Neural crest cell (in vitro differentiated cells): Measurements from ENCODE around the gene TMPRSS12. TPM values are rescaled to one million over a fixed set of nuclear protein-coding genes. Genes with fewer than 3 reads are reported as not detected.
A peak's percentile ranks its signal among the peaks of the same experiment; 100 is the strongest.
"Not testable (repeated sequence)": the region's sequence is repeated elsewhere in the genome, so short reads cannot be mapped to it uniquely, and the experiment has no call there.

Source experiments
- DNase-seq: peaks from one replicate; pipeline ENCODE4 v3.0.0; 2021; ENCODE audit warnings: low read depth, mixed read lengths, low spot score
- H3K27ac Mint-ChIP-seq: one replicate; pipeline ENCODE4 v1.8.0; 2021; ENCODE audit warnings: mild to moderate bottlenecking, mixed read lengths; ENCODE audit not compliant: unreplicated experiment
- H3K27me3 Mint-ChIP-seq: 2 replicates; pipeline ENCODE4 v1.8.0; 2021; ENCODE audit warnings: low read depth, mild to moderate bottlenecking, mixed read lengths
- H3K36me3 Mint-ChIP-seq: 2 replicates; pipeline ENCODE4 v1.8.0; 2021; ENCODE audit warnings: low read depth, mild to moderate bottlenecking, mixed read lengths
- H3K4me1 Mint-ChIP-seq: 2 replicates; pipeline ENCODE4 v1.8.0; 2021; ENCODE audit warnings: mixed read lengths
- H3K4me3 Mint-ChIP-seq: one replicate; pipeline ENCODE4 v1.8.0; 2021; ENCODE audit warnings: mild to moderate bottlenecking, mixed read lengths
- H3K9me3 Mint-ChIP-seq: 2 replicates; pipeline ENCODE4 v1.8.0; 2021; ENCODE audit warnings: mixed read lengths
- total RNA-seq: library from RNA; stranded (reverse); gene quantifications from 2 replicates; pipeline ENCODE4 v1.2.1, GENCODE V29; 2021
- TF ChIP-seq, protein P1 (sequence below): fragments of 200-600 bp; sonication (generic); conservative IDR thresholded peaks from 2 replicates; pipeline ENCODE4 v1.5.0; 2021; ENCODE audit warnings: antibody characterized with exemption, mild to moderate bottlenecking

TMPRSS12 gene
- total RNA-seq, 1 donor from 2014 or later = not detected

GRCh38 chr12:50928392-50928791, 85.7 kb downstream of the TMPRSS12 start:
- H3K4me1 Mint-ChIP-seq = peaks cover 36% of the 10 kb centered on the region
- TF ChIP-seq, protein P1, sequence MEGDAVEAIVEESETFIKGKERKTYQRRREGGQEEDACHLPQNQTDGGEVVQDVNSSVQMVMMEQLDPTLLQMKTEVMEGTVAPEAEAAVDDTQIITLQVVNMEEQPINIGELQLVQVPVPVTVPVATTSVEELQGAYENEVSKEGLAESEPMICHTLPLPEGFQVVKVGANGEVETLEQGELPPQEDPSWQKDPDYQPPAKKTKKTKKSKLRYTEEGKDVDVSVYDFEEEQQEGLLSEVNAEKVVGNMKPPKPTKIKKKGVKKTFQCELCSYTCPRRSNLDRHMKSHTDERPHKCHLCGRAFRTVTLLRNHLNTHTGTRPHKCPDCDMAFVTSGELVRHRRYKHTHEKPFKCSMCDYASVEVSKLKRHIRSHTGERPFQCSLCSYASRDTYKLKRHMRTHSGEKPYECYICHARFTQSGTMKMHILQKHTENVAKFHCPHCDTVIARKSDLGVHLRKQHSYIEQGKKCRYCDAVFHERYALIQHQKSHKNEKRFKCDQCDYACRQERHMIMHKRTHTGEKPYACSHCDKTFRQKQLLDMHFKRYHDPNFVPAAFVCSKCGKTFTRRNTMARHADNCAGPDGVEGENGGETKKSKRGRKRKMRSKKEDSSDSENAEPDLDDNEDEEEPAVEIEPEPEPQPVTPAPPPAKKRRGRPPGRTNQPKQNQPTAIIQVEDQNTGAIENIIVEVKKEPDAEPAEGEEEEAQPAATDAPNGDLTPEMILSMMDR = no peak
- H3K27ac Mint-ChIP-seq = no peak overlapping the region

DNA sequence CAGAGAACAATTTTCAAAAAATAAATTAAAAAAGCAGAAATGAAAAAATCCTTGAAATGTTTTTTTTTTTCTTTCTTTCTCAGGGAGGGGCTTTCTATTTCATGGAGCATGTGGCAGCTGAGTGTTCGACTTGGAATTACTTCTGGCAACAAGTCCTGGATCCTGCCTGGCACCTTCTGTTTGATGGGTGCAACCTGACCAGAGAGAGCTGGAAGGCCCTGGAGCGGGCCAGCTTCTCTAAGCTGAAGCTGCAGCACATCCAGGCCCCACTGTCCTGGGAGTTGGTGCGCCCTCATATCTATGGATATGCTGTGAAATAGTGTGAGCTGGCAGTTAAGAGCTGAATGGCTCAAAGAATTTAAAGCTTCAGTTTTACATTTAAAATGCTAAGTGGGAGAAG, 87.1 kb downstream of the TMPRSS12 start:
- Mint-ChIP-seq H3K27ac (no peak overlapping the region), H3K36me3 (no peaks in the 10 kb centered on the region)

More at GRCh38 chr12:50928392-50928791, 85.7 kb downstream of the TMPRSS12 start:
- no peaks in the 10 kb centered on the region for H3K9me3 Mint-ChIP-seq
- DNase-seq = no peak
- H3K36me3 Mint-ChIP-seq = no peaks in the 10 kb centered on the region
- H3K27me3 Mint-ChIP-seq = no peaks in the 10 kb centered on the region
- no peak overlapping the region for H3K4me3 Mint-ChIP-seq

GRCh38 chr12:50930477-50930876, 87.8 kb downstream of the TMPRSS12 start:
- H3K27me3 Mint-ChIP-seq, H3K9me3 Mint-ChIP-seq, H3K27ac Mint-ChIP-seq, DNase-seq, H3K36me3 Mint-ChIP-seq, H3K4me3 Mint-ChIP-seq: not testable (repeated sequence)
- peaks cover 32% of the 10 kb centered on the region for H3K4me1 Mint-ChIP-seq

More for the DNA sequence above, 87.1 kb downstream of the TMPRSS12 start:
- TF ChIP-seq, protein P1 = no peak
- peaks cover 35% of the 10 kb centered on the region for H3K4me1 Mint-ChIP-seq
- no peak overlapping the region for H3K4me3 Mint-ChIP-seq
- peaks cover 2% of the 10 kb centered on the region for H3K9me3 Mint-ChIP-seq
- no peaks in the 10 kb centered on the region for H3K27me3 Mint-ChIP-seq
- DNase-seq = no peak

DNA sequence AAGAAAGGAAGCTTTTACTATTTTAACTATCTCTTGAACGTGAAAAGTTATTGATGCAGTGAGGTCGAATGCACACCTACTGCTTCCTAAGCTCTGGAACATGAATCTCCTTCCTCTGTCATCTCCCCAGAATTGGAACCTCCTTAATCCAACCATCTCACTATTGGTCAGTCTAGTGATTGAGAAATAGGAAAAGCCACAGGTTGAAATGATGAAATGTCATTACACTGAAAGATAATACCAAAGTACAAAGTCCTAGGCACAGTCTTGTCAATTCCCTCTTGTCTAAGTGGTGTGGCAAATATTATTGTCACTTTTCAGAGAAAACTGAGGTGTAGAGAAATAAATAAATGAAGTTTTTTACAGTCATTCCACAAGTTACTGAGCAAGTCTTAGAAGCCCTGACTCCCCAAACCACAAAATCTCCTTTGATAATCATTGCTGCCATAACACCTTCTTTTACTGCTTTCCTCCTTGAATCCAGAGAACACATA, 90.1 kb downstream of the TMPRSS12 start:
- H3K27ac Mint-ChIP-seq = peak overlapping the region; percentile 57
- H3K4me3 Mint-ChIP-seq = no peak overlapping the region
- no peak for DNase-seq
- H3K36me3 Mint-ChIP-seq = no peaks in the 10 kb centered on the region
- H3K4me1 Mint-ChIP-seq = peaks cover 24% of the 10 kb centered on the region
- H3K27me3 Mint-ChIP-seq = no peaks in the 10 kb centered on the region
- peaks cover 2% of the 10 kb centered on the region for H3K9me3 Mint-ChIP-seq
- TF ChIP-seq, protein P1 = no peak

DNA sequence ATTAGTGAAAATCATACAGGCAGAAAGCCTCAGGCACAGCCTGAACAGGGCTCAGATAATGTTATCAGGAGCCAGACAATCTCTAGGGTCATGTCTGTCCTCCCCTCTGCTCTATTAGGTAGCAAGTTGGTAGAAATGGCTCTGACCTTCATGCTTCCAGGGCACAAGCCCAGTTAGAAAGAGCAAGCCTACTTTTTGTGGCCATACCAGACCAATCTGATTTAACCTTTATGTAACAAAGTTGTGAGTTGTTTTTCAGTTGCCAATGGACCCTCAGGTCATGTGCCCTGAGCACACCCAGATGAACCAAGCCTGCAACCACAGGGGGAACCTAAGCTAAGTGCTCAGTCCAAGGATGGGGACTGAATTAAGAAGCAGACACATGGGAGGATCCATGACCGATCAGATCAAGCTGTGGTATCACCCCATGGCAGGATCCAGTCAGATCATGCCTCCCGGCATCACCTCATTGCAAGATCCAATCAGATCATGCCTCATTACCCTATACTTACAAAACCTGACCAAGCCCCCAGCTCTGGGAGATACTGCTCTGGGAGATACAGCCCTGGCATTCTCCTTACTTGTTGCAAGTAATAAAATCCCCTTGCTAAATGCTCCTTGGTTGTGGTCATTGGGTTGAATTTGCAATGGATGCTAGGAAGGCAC, 90.9 kb downstream of the TMPRSS12 start:
- Mint-ChIP-seq H3K9me3 (peaks cover 2% of the 10 kb centered on the region), H3K4me3 (no peak overlapping the region), H3K4me1 (peaks cover 24% of the 10 kb centered on the region), H3K27ac (peak overlapping the region; percentile 57), H3K36me3 (no peaks in the 10 kb centered on the region), H3K27me3 (no peaks in the 10 kb centered on the region)
- TF ChIP-seq, protein P1 = no peak
- no peak for DNase-seq

DNA sequence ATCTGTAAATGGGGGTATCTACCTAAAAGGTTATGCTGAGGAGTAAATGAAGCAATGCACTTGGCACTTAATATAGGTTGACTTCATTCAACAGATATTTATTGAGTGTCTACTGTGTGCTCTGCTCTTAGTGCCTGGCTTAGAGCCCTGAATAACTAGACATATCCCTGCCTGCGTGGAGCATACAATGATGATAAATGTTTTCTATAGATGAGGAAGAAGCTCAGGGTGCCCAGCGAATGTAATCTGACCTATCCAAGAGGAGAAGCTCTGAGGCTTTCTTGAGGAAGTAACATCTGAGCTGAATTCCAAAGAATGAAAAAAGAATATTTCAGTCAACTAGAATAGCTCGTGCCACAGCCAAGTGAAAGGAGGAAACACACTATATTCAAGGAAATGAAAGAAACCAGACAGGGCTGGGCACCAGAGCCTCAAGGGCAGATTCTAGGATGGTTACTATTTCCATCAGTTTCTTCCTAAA, 91.7 kb downstream of the TMPRSS12 start:
- Mint-ChIP-seq H3K9me3 (peaks cover 2% of the 10 kb centered on the region), H3K27ac (peak overlapping the region; percentile 73), H3K4me1 (peaks cover 24% of the 10 kb centered on the region), H3K36me3 (no peaks in the 10 kb centered on the region), H3K27me3 (no peaks in the 10 kb centered on the region), H3K4me3 (no peak overlapping the region)
- no peak for DNase-seq
- TF ChIP-seq, protein P1 = no peak
